GM12891 (cell line): ENCODE measurements around the gene GALNT13.

Experiments used
- PAX5 ChIP-seq: IDR thresholded peaks from 2 replicates; pipeline ENCODE4 v1.6.1; 2011; ENCODE audit warnings: low read length, moderate library complexity, mild to moderate bottlenecking; ENCODE audit not compliant: insufficient read depth, severe bottlenecking
- POLR2A ChIP-seq: IDR thresholded peaks from 2 replicates; pipeline ENCODE4 v1.6.1; 2011; ENCODE audit warnings: low read depth, low read length, control low read depth
- POLR2AphosphoS5 ChIP-seq: IDR thresholded peaks from 2 replicates; pipeline ENCODE4 v1.6.1; 2011; ENCODE audit warnings: low read depth, low read length, control low read depth
- POU2F2 ChIP-seq: IDR thresholded peaks from 2 replicates; pipeline ENCODE4 v1.6.1; 2011; ENCODE audit warnings: low read depth, mild to moderate bottlenecking, control low read depth, low read length, moderate library complexity
- SPI1 ChIP-seq: IDR thresholded peaks from 2 replicates; pipeline ENCODE4 v1.6.1; 2011; ENCODE audit warnings: low read depth, low read length, control low read depth
- TAF1 ChIP-seq: IDR thresholded peaks from 2 replicates; pipeline ENCODE4 v1.6.1; 2011; ENCODE audit warnings: low read depth, low read length, control low read depth

GRCh38 chr2:154125891-154126290 lies 254.2 kb downstream of the GALNT13 start:
- TF ChIP-seq SPI1 (no peak), TAF1 (no peak), POLR2A (no peak), POLR2AphosphoS5 (no peak), PAX5 (no peak), POU2F2 (no peak)
